Caco-2 (cell line): ENCODE data around the gene MYORG. TPM values are rescaled to one million over a fixed set of nuclear protein-coding genes. Genes with fewer than 3 reads are reported as not detected.
A peak's percentile ranks its signal among the peaks of the same experiment; 100 is the strongest.

Experiments used
- BruUV-seq: library from RNA; stranded (reverse); fragments of 400-500 nt; replicated peaks from 2 replicates; lab custom pipeline; 2021; lab: Mats Ljungman, UMichigan
- CTCF ChIA-PET: fragments of 300-600 bp; sonication (Branson Sonifier 250); formaldehyde crosslinking; loops from one replicate; lab custom pipeline; 2022; ENCODE audit warnings: antibody characterized with exemption; lab: Charles Lee
- POLR2A ChIA-PET: fragments of 300-600 bp; sonication (Branson Sonifier 250); formaldehyde crosslinking; loops from one replicate; lab custom pipeline; 2022; ENCODE audit warnings: antibody characterized with exemption; lab: Charles Lee
- DNase-seq, 2 experiments: peaks; one replicate each; pipeline versions ENCODE4 v3.0.0 to v3.0.0-alpha.2; 2020 to 2022
- H3K27me3 ChIP-seq: replicated peaks from 2 replicates; pipeline ENCODE4 v1.6.0; 2011; ENCODE audit warnings: low read length; ENCODE audit not compliant: control insufficient read depth, insufficient read depth
- H3K36me3 ChIP-seq: 2 replicates; pipeline ENCODE4 v1.5.1; 2011; ENCODE audit warnings: low read length; ENCODE audit not compliant: control insufficient read depth, insufficient read depth
- H3K4me1 ChIP-seq: fragments of 250-450 bp; sonication (Bioruptor Pico); 2 replicates; pipeline ENCODE4 v1.5.1; 2020; ENCODE audit warnings: mild to moderate bottlenecking
- H3K4me3 ChIP-seq: 2 replicates; pipeline ENCODE4 v1.5.1; 2011; ENCODE audit warnings: low read depth, mild to moderate bottlenecking, control low read depth, low read length
- H3K9me3 ChIP-seq: fragments of 250-450 bp; sonication (Bioruptor Pico); 2 replicates; pipeline ENCODE4 v1.5.1; 2020; ENCODE audit warnings: mild to moderate bottlenecking, moderate library complexity
- H3K27ac Mint-ChIP-seq: one replicate; pipeline ENCODE4 v1.8.0; 2022; ENCODE audit warnings: mixed read lengths; ENCODE audit not compliant: unreplicated experiment
- H3K27me3 Mint-ChIP-seq: one replicate; pipeline ENCODE4 v1.8.0; 2022; ENCODE audit warnings: mixed read lengths; ENCODE audit not compliant: insufficient read depth, unreplicated experiment
- H3K36me3 Mint-ChIP-seq: one replicate; pipeline ENCODE4 v1.8.0; 2022; ENCODE audit warnings: mild to moderate bottlenecking, mixed read lengths; ENCODE audit not compliant: insufficient read depth, unreplicated experiment
- H3K4me1 Mint-ChIP-seq: one replicate; pipeline ENCODE4 v1.8.0; 2022; ENCODE audit warnings: low read depth, mixed read lengths; ENCODE audit not compliant: unreplicated experiment
- H3K4me3 Mint-ChIP-seq: one replicate; pipeline ENCODE4 v1.8.0; 2022; ENCODE audit warnings: mild to moderate bottlenecking, moderate library complexity, mixed read lengths; ENCODE audit not compliant: unreplicated experiment
- H3K9me3 Mint-ChIP-seq: one replicate; pipeline ENCODE4 v1.8.0; 2022; ENCODE audit warnings: mixed read lengths; ENCODE audit not compliant: unreplicated experiment
- intact Hi-C: fragments of 100-400 bp; cut with micrococcal nuclease; formaldehyde crosslinking; loops from one replicate; pipeline ENCODE4 v1.10.0; 2022; ENCODE audit not compliant: unreplicated experiment
- total RNA-seq: library from RNA; stranded (reverse); gene quantifications from 2 replicates; pipeline ENCODE4 v1.2.3, GENCODE V29; 2022
- TF ChIP-seq, protein P1 (sequence below), 2 experiments: fragments of 200-600 bp in 1 of 2; IDR thresholded peaks; 1 replicate in 1 of 2; 2 replicates in 1 of 2; pipeline versions ENCODE4 v1.5.1 to v1.8.0; 2011 to 2022; ENCODE audit warnings: antibody characterized with exemption in 1 of 2, control low read depth in 1 of 2, inconsistent platforms in 1 of 2, low read depth in 1 of 2, low read length in 1 of 2, mild to moderate bottlenecking in 1 of 2, moderate library complexity in 1 of 2; ENCODE audit not compliant: insufficient read depth in 1 of 2, severe bottlenecking in 1 of 2, unreplicated experiment in 1 of 2

The MYORG gene
- total RNA-seq, 1 experiment from 2014 or later: 37.3 TPM

DNA sequence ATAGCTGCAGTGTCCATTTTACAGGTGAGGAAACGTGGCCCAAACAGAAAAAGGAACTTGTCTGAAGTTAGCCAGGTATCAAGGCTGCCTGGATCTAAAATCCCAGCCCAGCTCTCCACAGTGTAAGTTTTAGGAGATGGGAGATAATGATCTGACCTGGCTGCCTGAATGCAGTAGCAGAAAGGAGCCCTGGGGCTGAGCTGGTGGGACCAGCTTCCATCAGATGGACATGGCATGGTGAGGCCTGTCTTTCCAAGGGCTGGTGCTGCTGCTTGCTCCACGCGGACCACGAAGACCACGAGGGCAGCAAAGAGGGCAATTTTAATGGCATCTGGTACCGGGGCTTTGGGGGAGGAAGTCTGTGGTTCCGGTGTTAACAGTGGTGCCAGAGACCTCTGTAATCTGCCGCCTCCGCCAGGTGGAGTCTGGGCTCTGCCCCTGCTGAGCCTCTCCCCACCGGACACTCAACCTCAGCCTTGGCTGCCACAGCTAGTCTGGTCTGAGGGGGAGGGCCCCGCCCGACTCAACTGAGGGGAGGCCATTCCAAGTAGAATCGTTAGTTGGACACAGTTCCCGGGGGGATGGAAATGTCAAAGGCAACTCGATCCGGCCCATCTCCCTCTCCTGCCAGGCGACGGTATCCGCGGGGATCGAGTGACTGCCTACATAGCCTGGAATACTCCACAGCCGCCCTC, 650 bp downstream of the MYORG start:
- peak overlapping the region; percentile 49 for H3K27ac Mint-ChIP-seq
- BruUV-seq: TSS peak; percentile 69
- Histone ChIP-seq H3K27me3 (no peaks in the 10 kb centered on the region), H3K4me1 (peaks cover 29% of the 10 kb centered on the region), H3K36me3 (peaks cover 6% of the 10 kb centered on the region), H3K9me3 (no peaks in the 10 kb centered on the region; the same call in 1 of the 2 replicates), H3K4me3 (peak overlapping the region; percentile 89)
- TF ChIP-seq, protein P1, sequence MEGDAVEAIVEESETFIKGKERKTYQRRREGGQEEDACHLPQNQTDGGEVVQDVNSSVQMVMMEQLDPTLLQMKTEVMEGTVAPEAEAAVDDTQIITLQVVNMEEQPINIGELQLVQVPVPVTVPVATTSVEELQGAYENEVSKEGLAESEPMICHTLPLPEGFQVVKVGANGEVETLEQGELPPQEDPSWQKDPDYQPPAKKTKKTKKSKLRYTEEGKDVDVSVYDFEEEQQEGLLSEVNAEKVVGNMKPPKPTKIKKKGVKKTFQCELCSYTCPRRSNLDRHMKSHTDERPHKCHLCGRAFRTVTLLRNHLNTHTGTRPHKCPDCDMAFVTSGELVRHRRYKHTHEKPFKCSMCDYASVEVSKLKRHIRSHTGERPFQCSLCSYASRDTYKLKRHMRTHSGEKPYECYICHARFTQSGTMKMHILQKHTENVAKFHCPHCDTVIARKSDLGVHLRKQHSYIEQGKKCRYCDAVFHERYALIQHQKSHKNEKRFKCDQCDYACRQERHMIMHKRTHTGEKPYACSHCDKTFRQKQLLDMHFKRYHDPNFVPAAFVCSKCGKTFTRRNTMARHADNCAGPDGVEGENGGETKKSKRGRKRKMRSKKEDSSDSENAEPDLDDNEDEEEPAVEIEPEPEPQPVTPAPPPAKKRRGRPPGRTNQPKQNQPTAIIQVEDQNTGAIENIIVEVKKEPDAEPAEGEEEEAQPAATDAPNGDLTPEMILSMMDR (IDR thresholded peaks at IDR 0.05; ENCODE audit: insufficient read depth in 1 of 2, low read depth in 1 of 2, low read length in 1 of 2, severe bottlenecking in 1 of 2, unreplicated experiment in 1 of 2): peak in 1 of 2 experiments; percentile 47
- peak overlapping the region; percentile 88 for H3K4me3 Mint-ChIP-seq
- DNase-seq: peak; percentile 77 to 78
- H3K4me1 Mint-ChIP-seq: peaks cover 26% of the 10 kb centered on the region
- ChIA-PET POLR2A (interaction anchor here (1.4 to 1.5 kb wide), 2 partner anchors 41 to 44 kb away, joined by 3 to 5 read pairs; no protein-coding TSS in a partner anchor), CTCF (interaction anchor here (0.5 to 7.5 kb wide), 6 partner anchors 26 to 257 kb away, joined by 3 to 105 read pairs (median 6); partner anchors contain the start of genes DNAI1 and FAM219A)
- intact Hi-C loops: loop anchor here (1.0 to 5.0 kb wide), 6 partner anchors 24 to 329 kb away; partner anchors contain the start of genes DNAI1, FAM219A and UBAP2
- H3K9me3 Mint-ChIP-seq: no peaks in the 10 kb centered on the region
- peaks cover 31% of the 10 kb centered on the region for H3K36me3 Mint-ChIP-seq
- H3K27me3 Mint-ChIP-seq: no peaks in the 10 kb centered on the region

DNA sequence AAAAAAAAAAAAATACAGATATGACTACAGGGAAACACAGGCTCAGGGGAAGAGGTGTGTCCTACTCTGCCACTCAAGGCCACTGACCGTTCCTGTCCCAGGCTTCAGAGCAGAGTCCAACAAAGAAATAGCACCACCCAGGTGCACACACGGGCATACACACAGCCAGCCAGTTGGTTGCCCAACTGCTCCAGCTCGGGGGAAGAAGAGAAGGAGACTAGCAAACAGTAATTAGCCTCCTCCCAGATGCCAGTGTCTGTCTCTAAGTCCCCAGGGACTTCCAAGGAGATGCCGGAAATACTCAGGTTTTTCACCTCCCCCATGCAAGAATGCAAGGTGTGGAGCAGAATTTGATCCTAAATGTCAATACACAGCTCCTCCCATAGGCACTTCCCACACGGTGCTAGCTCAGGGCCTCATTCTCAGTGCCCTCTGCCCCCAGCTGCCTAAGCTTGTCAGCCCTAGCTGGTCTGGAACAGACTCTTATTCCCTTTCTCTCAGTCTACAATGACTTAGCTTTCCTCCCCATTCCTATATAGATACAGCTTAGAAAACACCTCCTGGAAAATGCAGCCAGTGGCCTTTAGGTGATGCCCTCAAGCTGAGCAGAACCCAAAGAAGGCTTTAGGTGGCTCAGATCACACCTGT, 1.7 kb downstream of the MYORG start:
- no peaks in the 10 kb centered on the region for H3K27me3 ChIP-seq
- H3K9me3 ChIP-seq: no peaks in the 10 kb centered on the region; the same call in 1 of the 2 replicates
- DNase-seq: peak; percentile 88 to 92
- Mint-ChIP-seq H3K9me3 (no peaks in the 10 kb centered on the region), H3K36me3 (peaks cover 41% of the 10 kb centered on the region), H3K4me3 (peak overlapping the region; percentile 88), H3K4me1 (peaks cover 26% of the 10 kb centered on the region), H3K27ac (peak overlapping the region; percentile 49), H3K27me3 (no peaks in the 10 kb centered on the region)
- intact Hi-C loops: loop anchor here (1.0 to 5.0 kb wide), 5 partner anchors 23 to 328 kb away; partner anchors contain the start of gene UBAP2
- H3K36me3 ChIP-seq: peaks cover 13% of the 10 kb centered on the region
- BruUV-seq: no TSS peak
- ChIA-PET CTCF (interaction anchor here (0.5 to 7.5 kb wide), 8 partner anchors 10 to 308 kb away, joined by 3 to 105 read pairs (median 4); no protein-coding TSS in a partner anchor), POLR2A (interaction anchor here (0.6 to 1.0 kb wide), 6 partner anchors 11 to 286 kb away, joined by 3 to 4 read pairs (median 3); partner anchors contain the start of genes DNAI1 and FAM219A)
- H3K4me3 ChIP-seq: peak overlapping the region; percentile 89
- TF ChIP-seq, protein P1 (IDR thresholded peaks at IDR 0.05; ENCODE audit: insufficient read depth in 1 of 2, low read depth in 1 of 2, low read length in 1 of 2, severe bottlenecking in 1 of 2, unreplicated experiment in 1 of 2): peak in 1 of 2 experiments; percentile 33
- peaks cover 24% of the 10 kb centered on the region for H3K4me1 ChIP-seq

DNA sequence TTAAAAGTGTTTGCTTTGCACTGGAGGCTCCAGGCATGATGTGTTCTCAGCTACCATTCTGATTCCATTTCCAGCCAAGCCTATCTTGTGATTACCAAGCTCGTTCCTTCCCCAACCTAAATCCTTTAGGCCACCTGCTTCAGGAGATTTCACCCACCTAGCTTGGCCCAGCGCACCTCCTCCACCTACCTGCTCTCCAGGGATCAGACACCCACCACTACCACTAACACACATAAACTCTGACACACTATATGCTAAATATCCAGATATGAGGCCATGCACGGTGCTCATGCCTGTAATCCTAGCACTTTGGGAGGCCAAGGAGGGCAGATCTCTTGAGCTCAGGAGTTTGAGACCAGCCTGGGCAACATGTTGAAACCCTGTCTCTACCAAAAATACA, 2.4 kb downstream of the MYORG start:
- Mint-ChIP-seq H3K27me3 (no peaks in the 10 kb centered on the region), H3K27ac (peak overlapping the region; percentile 49), H3K9me3 (no peaks in the 10 kb centered on the region), H3K4me3 (peak overlapping the region; percentile 88), H3K36me3 (peaks cover 48% of the 10 kb centered on the region), H3K4me1 (peaks cover 22% of the 10 kb centered on the region)
- CTCF ChIA-PET: interaction anchor here (0.9 to 7.5 kb wide), 4 partner anchors 22 to 307 kb away, joined by 3 to 105 read pairs (median 10); no protein-coding TSS in a partner anchor
- Histone ChIP-seq H3K9me3 (no peaks in the 10 kb centered on the region; the same call in 1 of the 2 replicates), H3K36me3 (peaks cover 13% of the 10 kb centered on the region), H3K27me3 (no peaks in the 10 kb centered on the region), H3K4me1 (peaks cover 18% of the 10 kb centered on the region), H3K4me3 (0 out of 2 replicates have a peak overlapping the region, but pooled peaks have one; percentile 10)
- TF ChIP-seq, protein P1 (IDR thresholded peaks at IDR 0.05; ENCODE audit: insufficient read depth in 1 of 2, low read depth in 1 of 2, low read length in 1 of 2, severe bottlenecking in 1 of 2, unreplicated experiment in 1 of 2): no peak
- BruUV-seq: no TSS peak
- DNase-seq: no peak
- POLR2A ChIA-PET: interaction anchor here (0.5 to 0.9 kb wide), 3 partner anchors 14 to 229 kb away, joined by 3 to 5 read pairs (median 4); no protein-coding TSS in a partner anchor
- intact Hi-C loops: loop anchor here (2.0 kb wide), 1 partner anchor 30 kb away; no protein-coding TSS in a partner anchor
